ENCODE data around the gene SRSF10.

DNA sequence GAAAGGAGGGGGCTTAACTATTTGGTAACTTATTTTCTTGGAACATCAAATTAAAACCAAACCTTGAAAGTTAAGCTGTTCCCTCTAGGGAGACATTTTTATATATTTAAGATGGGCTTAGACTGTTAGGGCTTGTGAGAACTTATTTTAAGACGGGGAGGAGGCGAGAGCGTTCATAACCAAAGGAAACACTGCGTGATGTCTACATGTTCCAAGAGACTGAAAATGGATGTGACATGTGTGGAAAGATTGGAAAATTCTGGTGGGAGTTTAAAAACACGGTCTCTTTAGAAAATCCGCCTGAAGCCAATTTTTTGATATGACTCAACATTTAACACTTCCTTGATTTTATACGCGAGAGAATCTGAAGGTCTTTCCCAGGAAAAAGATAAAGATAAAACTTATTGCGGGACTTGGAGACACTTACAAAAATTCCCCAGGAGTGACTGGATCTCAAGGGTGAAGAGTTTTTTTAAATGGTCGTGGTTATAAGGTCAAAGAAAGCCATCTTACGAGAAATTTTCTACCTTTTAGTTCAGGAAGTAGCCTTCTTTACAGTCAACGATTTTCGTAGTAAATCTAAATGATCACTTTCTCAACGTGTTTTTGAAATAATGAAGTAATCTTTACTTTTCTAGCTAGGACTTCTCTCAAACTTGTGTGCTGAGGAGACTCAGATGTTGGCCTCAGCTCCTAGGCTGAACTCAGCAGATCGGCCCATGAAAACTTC is 19.7 kb downstream of the SRSF10 start:
- TF ChIP-seq CTCF (conservative IDR thresholded peaks at IDR 0.05) (no peak), EZH2 (IDR thresholded peaks at IDR 0.05; ENCODE audit: low read depth) (no peak)
